Stomach (tissue), 9 donors: ENCODE results near the gene IQCN. TPM values are rescaled to one million over a fixed set of nuclear protein-coding genes. Genes with fewer than 3 reads are reported as not detected.

ENCODE experiments used
- DNase-seq, 2 donors: peaks; one replicate each; pipeline versions ENCODE4 v3.0.0 to v3.0.0-alpha.2; 2013 to 2019
- H3K27ac ChIP-seq, 5 donors: fragments of 200-600 bp in 4 of 5; sonication (generic) in 4 of 5; one replicate each; pipeline ENCODE4 v1.5.1; 2013 to 2019; ENCODE audit warnings: mild to moderate bottlenecking in 1 of 5, moderate library complexity in 1 of 5
- H3K27me3 ChIP-seq, 3 donors: fragments of 200-600 bp; sonication (generic); one replicate each; pipeline ENCODE4 v1.5.1; 2017 to 2019; ENCODE audit warnings: mixed run types in 1 of 3
- H3K36me3 ChIP-seq, 4 donors: fragments of 200-600 bp; sonication (generic); 1 replicate in 3 of 4; 2 replicates in 1 of 4; pipeline ENCODE4 v1.5.1; 2016 to 2019
- H3K4me1 ChIP-seq, 4 donors: fragments of 200-600 bp; sonication (generic); one replicate each; pipeline ENCODE4 v1.5.1; 2016 to 2019
- H3K4me3 ChIP-seq, 4 donors: fragments of 200-600 bp; sonication (generic) in 3 of 4; one replicate each; pipeline ENCODE4 v1.5.1; 2016 to 2019; ENCODE audit warnings: mild to moderate bottlenecking in 1 of 4
- H3K9me3 ChIP-seq, 4 donors: fragments of 200-600 bp; sonication (generic); one replicate each; pipeline ENCODE4 v1.5.1; 2016 to 2019
- EP300 ChIP-seq: sonication (generic); formaldehyde crosslinking; IDR thresholded peaks from one replicate; pipeline ENCODE4 v1.6.1; 2017; ENCODE audit warnings: antibody characterized with exemption
- POLR2A ChIP-seq, 4 donors: fragments of 450-650 bp; IDR thresholded peaks; one replicate each; pipeline ENCODE4 v1.6.1; 2016; ENCODE audit warnings: antibody characterized with exemption in 4 of 4, control low read depth in 2 of 4, mild to moderate bottlenecking in 1 of 4, moderate library complexity in 1 of 4
- POLR2AphosphoS5 ChIP-seq, 3 donors: sonication (generic); formaldehyde crosslinking; IDR thresholded peaks; one replicate each; pipeline ENCODE4 v1.6.1; 2016; ENCODE audit warnings: antibody characterized with exemption in 3 of 3
- WGBS, 5 donors: extraction: QIAGEN DNeasy Blood & Tissue Kit in 3 of 5; methylation state at CpG; one replicate each; pipeline versions ENCODE4 v1.1.5 to v1.1.7; 2013 to 2018; 5-methylcytosine and 5-hydroxymethylcytosine counted together
- intact Hi-C: fragments of 100-400 bp; cut with DNase I; formaldehyde crosslinking; loops from one replicate; pipeline ENCODE4 v1.15.1; 2023; ENCODE audit warnings: low total_unique reads
- polyA plus RNA-seq, 3 donors: library from polyadenylated mRNA; stranded (reverse); fragments of 200-250 nt; gene quantifications; one replicate each; pipeline ENCODE4 v1.2.3, GENCODE V29; 2013
- total RNA-seq, 5 donors: library from RNA; depleted of rRNA; stranded (reverse); fragments of >200 nt; gene quantifications; one replicate each; pipeline versions ENCODE4 v1.1.0 to v1.2.3, GENCODE V29; 2014 to 2016
- TF ChIP-seq, protein P1 (sequence below), 7 experiments: fragments of 450-650 bp in 4 of 7; fragments of 200-600 bp in 3 of 7; sonication (generic) in 3 of 7; IDR thresholded peaks; one replicate each; pipeline ENCODE4 v1.5.1; 2016 to 2019; ENCODE audit warnings: antibody characterized with exemption in 7 of 7, control low read depth in 2 of 7, mild to moderate bottlenecking in 1 of 7
- donor health status: healthy with polysubstance abuse.
- donor health status: Bipolar disorder and iron deficiency.
- donor health status: healthy.

IQCN gene
- total and polyA plus RNA-seq, 8 donors = 1.4 to 35.7 (median 2.7) TPM; not detected in 1

- Histone ChIP-seq H3K4me3 (peak overlapping the region; percentile 38 to 46 (median 44)), H3K9me3 (no peaks in the 10 kb centered on the region), H3K4me1 (peaks cover 10 to 35% (median 34%) of the 10 kb centered on the region in 4 donors), H3K27me3 (peaks cover 3 to 95% (median 54%) of the 10 kb centered on the region in 3 donors), H3K36me3 (no peaks in the 10 kb centered on the region), H3K27ac (peak overlapping the region in 3 of 5 donors; percentile 15 to 61 (median 31))
- WGBS, 5 donors = 1 to 4% (median 1%) methylated on average over 38 to 81 of the region's 81 CpGs
- TF ChIP-seq POLR2AphosphoS5 (IDR thresholded peaks at IDR 0.05) (peak in 1 of 3 donors; percentile 50), EP300 (no peak)
- TF ChIP-seq, protein P1, sequence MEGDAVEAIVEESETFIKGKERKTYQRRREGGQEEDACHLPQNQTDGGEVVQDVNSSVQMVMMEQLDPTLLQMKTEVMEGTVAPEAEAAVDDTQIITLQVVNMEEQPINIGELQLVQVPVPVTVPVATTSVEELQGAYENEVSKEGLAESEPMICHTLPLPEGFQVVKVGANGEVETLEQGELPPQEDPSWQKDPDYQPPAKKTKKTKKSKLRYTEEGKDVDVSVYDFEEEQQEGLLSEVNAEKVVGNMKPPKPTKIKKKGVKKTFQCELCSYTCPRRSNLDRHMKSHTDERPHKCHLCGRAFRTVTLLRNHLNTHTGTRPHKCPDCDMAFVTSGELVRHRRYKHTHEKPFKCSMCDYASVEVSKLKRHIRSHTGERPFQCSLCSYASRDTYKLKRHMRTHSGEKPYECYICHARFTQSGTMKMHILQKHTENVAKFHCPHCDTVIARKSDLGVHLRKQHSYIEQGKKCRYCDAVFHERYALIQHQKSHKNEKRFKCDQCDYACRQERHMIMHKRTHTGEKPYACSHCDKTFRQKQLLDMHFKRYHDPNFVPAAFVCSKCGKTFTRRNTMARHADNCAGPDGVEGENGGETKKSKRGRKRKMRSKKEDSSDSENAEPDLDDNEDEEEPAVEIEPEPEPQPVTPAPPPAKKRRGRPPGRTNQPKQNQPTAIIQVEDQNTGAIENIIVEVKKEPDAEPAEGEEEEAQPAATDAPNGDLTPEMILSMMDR (IDR thresholded peaks at IDR 0.05) = no peak
- DNase-seq = peak; percentile 99
- intact Hi-C loops = no loop called here
These were observed 49.5 kb downstream of the IQCN start for GRCh38 chr19:18224525-18225354.

DNA sequence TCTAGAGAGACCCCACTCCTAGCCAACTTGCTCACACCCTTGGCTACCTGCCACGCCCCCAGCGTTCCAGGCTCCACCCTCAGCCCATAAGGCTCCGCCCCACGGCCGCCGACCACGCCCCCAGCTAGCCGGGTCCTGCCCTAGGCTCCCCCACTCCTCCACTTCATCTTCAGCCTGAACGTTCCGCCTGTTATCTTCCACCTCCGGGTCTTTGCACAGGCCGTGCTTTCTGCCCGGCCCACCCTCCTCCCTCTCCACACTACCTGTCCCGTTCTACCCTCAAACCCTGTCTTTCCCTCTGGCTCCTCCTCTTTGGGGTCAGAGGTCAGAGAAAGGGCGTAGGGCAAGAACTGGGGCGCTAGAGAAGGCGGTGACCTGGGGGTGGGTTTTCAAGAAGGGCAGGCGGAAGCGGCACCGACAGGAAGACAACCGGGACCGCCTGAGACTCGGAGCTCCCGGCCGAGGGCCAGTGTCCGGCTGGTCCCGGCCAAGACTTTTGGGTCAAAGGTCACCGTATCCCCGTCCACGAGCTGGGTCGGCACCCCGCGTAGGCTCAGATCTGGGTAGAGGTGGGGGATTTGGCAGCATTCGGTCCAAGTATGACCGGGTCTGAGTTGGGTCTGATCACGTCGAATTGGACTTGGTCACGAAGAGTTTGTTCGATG is 50.3 kb downstream of the IQCN start:
- peak in 1 of 2 donors; percentile 67 for DNase-seq
- peaks cover 10 to 35% (median 34%) of the 10 kb centered on the region in 4 donors for H3K4me1 ChIP-seq
- peak overlapping the region in 2 of 5 donors; percentile 31 to 61 for H3K27ac ChIP-seq
- WGBS, 5 donors = 6 to 7% (median 6%) methylated on average over 35 to 39 of the region's 39 CpGs
- H3K4me3 ChIP-seq = peak overlapping the region; percentile 38 to 46 (median 44)
- no peaks in the 10 kb centered on the region for H3K9me3 ChIP-seq
- peaks cover 3 to 89% (median 51%) of the 10 kb centered on the region in 3 donors for H3K27me3 ChIP-seq
- intact Hi-C loops = no loop called here
- no peak for TF ChIP-seq POLR2AphosphoS5 (IDR thresholded peaks at IDR 0.05)
- TF ChIP-seq, protein P1 (IDR thresholded peaks at IDR 0.05) = no peak
- no peak for TF ChIP-seq EP300
- TF ChIP-seq POLR2A (IDR thresholded peaks at IDR 0.05) = no peak
- H3K36me3 ChIP-seq = no peaks in the 10 kb centered on the region

GRCh38 chr19:18221815-18222725 is 52.2 kb downstream of the IQCN start:
- no peaks in the 10 kb centered on the region for H3K9me3 ChIP-seq
- H3K4me1 ChIP-seq = peaks cover 10 to 35% (median 34%) of the 10 kb centered on the region in 4 donors
- 80 to 90% (median 83%) methylated on average over 25 of the region's 25 CpGs for WGBS, 5 donors
- TF ChIP-seq POLR2AphosphoS5 (IDR thresholded peaks at IDR 0.05) = no peak
- TF ChIP-seq EP300 = no peak
- TF ChIP-seq POLR2A (IDR thresholded peaks at IDR 0.05) = no peak
- TF ChIP-seq, protein P1 (IDR thresholded peaks at IDR 0.05) = no peak
- H3K4me3 ChIP-seq = no peak overlapping the region
- H3K36me3 ChIP-seq = no peaks in the 10 kb centered on the region
- H3K27me3 ChIP-seq = peaks cover 3 to 70% (median 46%) of the 10 kb centered on the region in 3 donors
- intact Hi-C loops = no loop called here
- no peak overlapping the region for H3K27ac ChIP-seq
- no peak for DNase-seq
